ENCODE measurements around the gene MGLL.

The MGLL gene

DNA sequence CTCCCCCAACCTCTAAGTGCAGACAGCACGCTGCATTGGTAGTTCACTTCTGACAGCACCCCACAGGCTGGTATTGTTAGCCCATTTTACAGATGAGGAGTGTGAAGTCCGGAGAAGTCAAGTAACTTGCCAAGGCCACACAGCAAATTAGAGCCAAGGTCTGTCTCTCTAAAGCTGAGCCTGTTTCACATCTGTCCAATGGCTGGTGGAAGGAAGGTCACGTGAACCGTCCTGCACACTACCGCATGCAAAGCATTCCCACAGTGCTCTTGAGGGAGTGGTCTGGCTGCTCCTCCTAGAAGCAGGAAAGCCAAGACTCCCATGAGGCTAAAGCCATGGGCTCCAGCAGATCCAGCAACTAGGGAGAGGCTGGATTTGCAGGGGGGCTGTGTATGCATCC lies 50.0 kb downstream of the MGLL start:
- no peak for DNase-seq

DNA sequence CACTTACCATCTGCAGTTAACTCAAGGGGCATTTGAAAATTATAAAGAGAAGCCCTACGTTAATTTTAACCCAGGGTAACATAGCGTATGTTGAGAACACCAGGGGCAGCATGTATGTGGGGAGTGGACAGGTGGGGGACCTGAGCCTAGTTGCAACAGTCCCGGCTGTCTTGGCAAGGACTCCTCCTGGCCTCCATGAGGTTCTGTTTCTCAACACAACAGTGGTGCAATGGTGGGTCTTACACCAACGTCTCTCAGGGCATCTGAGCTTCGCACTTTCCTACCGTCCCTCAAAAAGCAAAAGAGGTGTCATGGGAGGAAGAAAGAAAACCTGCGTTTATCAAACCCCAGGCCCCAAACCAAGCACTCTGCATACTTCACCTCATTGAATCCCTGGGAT lies 50.6 kb downstream of the MGLL start:
- DNase-seq: no peak

DNA sequence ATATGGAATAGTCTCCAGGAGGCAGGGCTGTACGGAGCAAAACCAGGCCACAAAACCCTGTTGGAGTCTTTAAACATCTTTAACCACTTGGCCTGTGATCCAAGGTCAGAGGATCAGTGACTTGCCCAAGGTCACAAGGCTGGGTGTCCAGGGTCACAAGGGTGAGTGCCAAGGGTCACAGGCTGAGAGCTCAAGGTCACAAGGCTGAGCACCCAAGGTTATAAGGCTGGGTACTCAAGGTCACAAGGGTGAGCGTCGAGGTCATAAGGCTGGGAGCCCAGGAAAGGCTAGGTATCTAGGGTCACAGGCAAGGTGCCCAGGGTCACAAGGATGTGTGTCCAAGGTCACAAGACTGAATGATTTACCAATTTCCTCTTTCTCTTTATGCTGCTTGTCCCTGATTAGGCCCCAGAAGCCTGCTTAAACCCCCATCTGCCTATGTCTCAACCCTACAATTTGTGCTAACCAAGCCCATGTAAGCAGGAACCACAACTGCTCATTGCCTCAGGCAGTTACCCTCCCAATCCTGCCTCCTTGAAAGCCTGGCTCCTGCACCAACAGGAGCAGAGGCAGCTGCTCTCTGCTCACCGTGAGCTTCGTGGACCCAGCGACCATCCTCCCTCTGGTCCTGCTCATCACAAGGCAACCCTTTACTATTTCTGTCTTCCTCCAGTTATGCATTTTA lies 51.5 kb downstream of the MGLL start:
- no peak for DNase-seq

DNA sequence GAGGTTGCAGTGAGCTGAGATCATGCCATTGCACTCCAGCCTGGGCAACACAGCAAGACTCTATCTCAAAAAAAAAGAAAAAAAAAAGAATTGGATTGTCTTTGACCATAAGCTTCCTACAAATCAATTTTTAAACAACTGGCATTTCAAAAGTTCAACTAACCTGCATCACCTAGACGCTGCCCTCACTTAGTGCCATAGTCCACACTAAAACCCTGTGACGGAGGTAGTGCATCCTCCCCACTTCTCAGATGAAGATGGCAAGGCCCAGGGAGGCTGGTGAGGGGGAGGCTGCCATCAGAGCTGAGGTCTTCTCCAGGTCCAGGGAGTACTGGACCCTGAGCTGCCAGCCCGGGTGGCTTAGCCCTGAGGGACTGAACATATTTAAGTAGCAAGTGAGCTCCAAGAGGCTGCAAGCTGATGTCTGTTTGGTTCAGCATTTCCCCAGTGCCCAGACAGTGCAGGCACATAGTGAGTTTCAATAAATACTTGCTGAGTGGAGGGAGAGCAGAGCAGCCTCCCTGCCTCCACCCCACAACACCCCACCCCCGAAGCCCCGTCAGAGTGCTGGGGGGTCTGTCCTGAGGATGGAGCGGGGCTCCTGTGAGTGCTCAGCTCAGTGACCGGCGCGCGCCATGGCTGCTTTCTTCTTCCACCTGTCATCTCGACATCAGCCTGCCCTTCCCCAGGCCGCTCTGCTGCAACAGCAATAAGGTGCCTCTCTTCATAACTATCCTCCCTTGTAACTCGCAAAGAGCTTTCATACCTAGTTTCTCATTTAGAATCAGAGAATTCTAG lies 52.8 kb downstream of the MGLL start:
- DNase-seq: no peak

DNA sequence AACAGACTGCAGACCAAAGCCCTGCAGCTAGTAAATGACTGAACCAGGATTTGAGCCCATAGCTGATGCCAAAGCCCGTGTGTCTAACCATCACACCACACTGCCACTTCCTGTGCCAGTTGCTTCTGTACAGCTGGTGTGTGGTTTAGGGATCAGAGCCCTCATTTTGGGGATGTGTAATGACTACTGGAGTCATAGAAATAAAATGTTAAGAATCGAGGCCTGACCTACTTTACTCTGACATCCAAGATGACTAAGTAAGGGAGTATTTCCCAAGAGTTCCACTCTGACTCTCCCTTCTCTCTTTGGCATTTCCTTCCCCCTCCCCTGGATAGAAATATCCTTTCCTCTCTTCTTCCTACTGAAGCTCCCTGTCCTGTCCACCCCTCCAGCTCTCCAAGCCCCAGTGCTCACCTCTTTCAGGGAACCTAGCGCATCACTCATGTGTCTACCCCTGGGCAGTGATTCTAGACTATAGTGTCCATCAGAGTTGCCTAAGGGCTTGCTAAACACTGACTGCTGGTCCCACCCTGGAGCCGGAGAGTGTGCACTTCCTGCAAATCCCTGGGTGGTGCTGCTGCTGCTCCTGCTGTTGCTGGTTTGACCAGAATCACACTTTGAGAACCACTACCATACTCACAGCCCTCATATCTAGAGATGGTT lies 53.8 kb downstream of the MGLL start:
- no peak for DNase-seq

DNA sequence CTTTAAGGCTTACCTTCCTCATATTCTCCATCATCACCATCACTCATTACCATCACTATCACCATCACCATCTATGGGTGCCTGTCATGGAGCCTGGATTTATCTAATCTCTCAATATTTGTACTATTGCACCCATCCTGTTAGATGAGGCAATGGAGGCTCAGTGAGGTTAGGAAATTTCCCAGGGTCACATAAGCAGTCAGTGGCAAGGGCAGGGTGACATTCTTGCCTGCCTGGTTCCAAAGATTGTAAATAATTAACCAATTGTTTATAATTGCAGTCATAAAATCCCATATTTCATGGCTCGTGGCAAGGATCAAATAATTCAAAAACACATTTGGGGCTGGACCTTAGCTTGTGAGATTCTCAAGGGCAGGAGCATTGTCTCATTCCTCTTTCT lies 55.2 kb downstream of the MGLL start:
- no peak for DNase-seq

DNA sequence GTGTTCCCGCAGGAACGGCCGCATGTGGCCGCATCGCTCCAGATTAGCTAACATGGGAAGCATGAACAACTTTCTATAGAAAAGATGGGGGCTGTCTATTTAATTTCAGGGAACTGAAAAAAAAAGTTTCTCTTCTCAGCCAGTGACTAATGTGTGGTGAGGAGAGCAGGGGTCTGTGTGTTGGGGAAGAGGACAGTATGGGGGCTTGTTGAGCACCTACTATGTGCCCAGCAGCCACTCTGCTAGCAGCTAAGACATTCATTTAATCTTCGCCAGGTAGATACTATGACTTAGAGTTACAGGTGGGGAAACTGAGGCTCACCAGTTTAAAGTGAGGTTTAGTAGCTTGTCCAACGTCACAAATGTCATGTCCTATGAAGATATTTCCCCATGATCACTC lies 56.6 kb downstream of the MGLL start:
- no peak for DNase-seq

DNA sequence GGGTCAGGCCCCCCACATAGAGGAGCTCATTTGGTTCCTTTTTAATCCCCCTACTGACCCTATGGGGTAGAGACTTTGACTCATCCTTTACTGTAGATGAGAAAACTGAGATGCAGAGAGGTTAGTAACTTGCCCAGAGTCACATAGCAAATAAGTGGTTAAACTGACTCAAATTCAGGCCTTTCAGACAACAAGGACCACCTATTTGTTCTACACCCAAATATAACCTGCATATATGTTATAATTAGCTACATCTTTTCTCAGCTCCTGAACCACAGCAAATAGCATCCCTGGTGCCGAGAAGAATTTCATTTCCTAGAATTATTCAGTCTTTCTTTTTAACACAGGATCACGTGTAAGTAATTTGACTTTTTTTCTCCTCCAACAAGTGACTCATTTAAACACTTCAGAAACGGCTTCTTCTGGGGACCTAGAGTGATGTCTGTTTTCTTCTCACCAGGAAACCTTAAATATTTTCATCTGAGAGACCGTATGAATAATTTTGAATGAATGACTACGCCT lies 57.4 kb downstream of the MGLL start:
- no peak for DNase-seq

DNA sequence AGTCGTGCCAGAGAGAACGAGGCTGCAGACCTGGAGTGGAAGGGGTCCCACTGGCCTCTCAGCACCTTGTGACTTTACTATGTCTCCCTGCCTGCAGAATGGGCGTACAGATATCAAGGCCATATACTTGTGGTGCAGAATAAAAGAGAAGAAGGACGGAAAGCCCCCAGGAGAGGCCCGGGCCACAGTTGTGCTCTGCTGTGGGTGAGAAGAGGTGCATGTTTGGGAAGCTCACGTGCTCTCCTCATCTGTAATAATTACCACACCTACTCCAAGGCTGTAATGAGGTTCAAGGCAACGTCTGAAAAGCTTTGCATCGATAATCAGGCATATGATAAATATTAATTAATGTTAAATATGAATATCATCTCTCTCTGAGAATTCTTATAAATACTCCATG lies 58.0 kb downstream of the MGLL start:
- DNase-seq: no peak

DNA sequence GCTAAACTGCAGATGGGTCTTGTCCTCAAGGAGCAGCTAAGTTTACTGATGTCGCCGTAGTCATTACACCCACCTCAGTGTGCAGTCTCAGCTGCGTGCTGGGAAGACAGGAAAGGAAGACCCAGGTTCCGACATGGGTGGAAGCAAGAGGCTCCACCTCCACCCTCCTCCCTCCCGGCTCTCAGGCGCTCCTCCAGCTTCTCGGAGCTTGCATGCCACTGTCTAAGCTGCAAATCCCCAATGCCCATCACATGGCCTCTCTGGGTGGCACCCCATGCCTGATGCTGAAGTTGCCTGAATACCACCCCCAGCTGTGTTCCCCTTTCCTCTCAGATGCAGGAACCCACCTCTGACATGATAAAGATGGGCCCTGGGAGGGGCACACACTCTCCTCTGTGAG lies 58.5 kb downstream of the MGLL start:
- DNase-seq: no peak

DNA sequence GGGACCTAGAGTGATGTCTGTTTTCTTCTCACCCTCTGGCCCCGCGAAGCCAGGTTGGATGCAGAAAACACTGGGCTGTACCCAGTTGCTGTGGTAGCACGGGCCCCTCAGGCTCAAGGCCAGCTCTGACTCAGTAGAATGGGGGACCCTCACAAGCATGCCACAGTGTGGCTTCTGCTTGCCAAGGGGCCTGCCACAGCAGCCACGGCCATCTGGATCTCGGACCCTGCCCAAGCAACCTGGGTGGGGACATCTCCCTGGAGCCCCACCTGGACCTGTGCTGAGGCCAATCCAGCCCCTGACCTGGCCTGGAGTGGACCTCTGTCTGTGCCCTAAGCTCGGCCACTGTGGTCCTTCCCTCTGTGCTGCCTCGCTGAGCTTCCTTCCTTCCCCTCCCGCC lies 59.0 kb downstream of the MGLL start:
- no peak for DNase-seq

DNA sequence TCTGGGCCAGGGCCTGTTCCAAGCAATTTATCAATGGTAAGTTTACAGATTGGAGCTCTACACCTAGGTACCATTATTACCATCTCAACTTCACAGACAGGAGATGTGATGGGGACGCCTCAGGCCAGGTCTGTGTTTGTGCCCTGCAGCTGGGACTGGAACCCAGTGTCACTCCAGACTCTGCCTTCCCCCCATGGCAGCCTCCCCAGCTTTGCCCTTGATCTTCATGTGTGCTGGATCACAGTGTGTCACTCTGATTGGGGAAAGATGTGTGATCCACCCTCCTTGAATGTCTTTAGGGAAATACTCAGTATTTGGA lies 59.6 kb downstream of the MGLL start:
- DNase-seq: no peak

DNA sequence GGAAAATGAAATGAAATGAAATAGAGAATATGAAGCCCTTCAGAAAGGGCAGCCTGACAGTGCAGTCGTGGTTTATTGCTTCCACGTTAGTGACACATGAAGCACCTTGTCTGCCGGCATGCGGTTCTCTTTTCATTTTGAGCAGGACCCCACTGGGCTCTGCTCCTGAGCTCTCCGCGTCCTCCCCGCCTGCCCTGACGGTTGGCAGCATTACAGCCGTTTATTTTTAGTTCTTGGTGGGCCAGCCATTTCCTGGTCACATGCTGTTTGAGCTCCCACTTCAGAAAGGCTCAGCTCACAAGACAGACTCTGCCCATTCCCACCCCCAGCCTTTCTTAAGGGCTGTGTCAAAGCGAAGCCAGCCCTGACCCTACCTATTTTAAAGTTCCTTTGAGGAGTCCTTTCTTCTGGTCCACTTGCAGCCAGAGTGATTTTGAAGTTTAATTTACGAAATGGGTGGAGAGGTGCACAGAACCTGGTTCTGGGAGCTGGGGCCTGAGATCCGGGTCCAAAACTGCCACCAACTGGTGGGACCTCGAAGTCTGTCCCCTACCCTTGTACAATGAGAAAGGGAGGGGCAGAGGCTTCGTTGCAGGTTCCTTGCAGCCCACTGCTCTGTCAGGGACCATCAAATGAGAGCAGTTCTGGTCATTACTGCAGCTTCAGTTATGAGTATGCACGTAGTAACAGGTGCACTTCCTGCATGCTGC lies 60.1 kb downstream of the MGLL start:
- peak; percentile 50 for DNase-seq

DNA sequence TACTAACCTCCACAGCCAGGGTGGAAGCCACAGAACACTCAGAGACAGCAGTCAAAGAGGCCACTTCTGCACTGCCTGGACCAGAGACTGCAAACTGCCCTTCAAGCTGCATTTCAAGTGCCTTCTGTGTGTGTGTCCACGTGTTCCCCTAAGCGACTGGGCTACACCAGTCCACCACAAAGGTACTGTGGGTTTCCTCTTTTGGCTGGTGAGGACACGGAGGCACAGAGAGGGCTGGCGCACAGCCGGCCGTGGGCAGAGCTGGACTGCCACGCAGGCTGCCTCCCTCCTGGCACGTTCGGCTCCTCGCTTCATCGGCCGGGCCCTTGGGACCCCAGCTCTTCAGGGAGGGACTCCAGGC lies 60.9 kb downstream of the MGLL start:
- DNase-seq: peak; percentile 39

DNA sequence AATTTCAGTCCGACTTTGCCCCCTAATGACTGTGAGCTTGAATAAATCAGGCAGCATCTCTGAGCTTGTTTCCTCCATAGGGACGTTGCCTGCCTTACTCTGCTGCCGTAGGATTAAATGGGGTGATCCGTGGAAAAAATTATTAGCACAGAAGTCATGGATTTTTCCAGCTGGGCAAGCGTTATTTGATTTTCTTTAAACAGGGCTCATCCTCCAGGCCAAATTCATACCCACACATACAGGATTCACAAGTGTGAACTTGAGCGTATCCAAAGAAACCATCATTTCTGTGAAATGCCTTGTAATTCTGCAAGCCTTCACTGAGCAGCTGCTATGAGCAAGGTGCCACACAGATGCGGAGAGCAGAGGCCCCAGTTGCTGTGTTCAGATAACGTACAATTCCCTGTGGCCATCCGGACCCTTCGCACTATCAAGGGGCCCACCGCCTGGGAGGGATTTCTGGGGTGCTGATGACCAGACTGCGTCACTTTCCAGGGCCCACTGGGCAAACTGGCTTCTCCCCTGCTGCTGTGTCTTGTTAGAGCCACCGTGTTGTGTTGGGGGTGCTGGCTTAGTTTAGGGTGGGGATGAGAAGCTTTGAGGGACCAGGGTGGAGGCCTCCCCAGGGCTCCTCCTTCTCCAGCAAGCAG lies 61.4 kb downstream of the MGLL start:
- no peak for DNase-seq

DNA sequence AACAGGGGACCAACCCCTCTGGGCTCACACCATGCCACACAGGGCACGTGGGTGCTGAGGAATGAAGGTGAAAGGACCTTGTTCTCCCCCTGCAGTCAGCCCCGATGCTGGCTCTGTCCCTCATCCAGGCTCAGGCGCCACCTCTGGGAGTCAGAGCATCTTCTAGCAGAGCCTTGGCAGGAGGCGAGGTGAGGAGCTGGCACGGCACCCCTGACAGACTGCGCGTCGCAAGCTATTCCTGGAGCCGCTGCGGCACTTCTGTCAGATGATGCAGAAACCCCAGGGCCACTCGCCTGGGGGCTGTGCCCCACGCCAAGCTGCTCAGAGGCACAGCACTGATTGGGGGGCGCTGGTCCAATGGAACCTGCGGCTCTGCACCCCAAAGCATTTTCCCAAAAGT lies 62.0 kb downstream of the MGLL start:
- no peak for DNase-seq

DNA sequence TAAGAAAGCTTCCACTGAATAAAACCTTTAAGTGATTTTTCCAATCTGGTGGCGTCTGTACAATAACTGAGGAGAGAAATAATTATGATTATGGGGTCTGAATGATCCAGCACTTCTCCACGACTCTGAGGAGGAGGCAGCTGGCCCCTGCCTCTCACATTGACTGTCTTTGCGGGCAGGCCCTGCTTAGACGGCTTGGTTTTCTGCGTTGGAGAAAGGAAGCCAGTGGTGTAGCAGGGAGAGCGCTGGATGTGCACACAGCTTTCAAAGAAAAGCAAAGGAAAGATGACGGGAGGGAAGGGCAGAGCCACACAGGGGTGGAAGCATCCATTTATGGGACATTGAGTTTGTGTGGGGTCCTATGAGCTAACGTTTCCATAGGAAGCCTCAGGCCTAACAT lies 62.5 kb downstream of the MGLL start:
- no peak for DNase-seq

DNA sequence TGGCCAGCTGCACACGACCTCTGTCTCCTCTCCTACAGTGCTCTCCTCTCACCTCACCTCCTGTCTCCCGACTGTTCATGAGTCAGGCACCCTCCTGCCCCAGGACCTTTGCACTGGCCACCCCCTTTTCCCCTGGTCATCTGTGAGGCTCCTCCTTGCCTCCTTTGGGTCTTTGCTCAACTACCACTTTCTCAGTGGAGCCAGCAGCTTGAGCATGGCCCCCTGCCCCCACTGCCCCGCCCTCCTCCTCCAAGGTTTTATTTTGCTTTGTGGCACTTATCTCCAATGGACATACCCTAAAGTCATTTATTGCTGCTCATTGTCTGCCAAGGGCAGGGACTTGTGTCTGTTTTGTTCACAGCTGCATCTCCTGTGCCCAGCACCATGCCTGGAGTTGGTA lies 64.3 kb downstream of the MGLL start:
- no peak for DNase-seq

DNA sequence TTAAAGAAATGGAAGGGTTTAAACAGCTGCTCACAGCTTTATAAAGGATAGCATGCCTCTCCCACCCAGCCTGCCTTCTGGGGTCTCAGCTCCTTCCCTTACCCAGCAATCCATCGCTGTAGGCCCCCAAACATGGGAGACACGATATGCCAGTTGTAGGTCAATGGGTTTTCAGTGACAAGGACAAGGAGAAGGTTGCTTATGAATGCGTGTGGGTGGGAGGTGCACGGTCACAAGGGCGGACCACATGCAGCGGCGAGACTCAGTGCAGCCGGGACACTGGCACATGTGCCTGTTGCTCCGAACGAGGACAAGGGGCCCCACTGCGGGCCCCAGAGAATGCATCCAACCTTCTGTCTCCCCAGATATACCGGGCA lies 67.0 kb downstream of the MGLL start:
- no peak for DNase-seq

DNA sequence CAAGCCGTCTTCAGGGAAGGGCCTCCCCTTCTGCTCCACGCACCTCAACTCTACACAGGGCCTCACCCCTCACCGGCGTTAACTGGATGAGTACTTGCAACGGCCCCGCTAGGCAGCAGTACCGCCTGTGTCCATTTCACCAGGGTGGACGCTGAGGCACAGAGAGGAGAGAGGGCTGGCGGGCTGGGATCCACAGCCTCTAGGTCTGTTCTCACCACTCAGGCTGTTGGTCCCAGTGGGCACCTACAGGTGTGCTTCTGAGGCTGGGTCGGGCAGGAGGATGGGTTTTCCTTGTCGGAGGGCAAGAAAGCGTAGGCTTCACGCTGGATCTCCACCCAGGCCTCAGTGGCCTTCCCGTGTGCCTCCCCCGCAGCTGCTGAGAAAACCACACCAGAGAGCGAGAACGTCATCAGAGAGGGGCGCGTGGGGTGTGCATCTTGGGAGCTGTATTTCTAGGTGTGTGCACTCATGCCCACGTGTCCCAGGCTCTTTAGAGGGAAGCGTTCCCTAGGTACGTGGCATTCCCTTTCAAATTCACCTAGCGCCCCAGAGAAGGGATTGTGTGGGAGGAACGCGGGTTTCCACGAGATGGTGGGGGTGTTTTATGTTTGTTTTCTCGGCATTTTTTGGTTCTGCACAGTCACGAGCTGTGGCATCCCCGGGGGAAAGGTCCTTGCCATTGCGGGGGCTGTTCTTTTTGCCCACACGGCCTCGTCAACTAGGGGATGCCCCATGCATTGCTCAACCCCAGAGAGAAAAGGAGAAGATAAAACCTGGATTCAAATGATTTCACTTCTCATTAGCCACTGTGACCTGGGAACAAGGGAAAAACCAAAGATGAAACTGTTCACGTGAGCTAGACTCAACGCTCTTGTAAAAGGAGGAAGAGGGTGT lies 67.7 kb downstream of the MGLL start:
- no peak for DNase-seq

DNA sequence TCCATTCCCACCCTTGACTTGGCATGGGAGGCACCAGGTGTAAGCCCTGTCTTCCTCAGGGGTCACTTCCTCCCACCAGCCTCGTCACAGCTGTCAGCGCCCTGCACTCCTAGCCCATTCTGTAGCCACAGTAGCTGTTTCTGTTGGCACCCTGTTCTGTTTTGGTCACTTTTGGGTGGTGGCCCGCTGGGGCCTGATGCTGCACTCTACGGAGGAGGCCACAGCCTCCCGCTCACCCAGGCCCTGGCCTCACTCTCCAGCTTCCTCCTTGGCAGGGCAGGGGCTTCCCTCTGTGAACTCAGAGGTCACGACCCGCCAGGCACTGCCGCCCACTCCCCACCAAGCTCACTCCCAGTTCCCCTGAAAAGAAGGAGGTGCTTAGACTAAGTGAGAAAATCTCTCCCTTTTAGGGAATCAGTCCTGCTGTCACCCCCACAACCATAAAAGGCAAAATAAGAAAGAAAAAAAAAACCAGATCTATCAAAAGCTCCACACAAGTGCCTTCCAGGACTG lies 68.4 kb downstream of the MGLL start:
- DNase-seq: no peak

DNA sequence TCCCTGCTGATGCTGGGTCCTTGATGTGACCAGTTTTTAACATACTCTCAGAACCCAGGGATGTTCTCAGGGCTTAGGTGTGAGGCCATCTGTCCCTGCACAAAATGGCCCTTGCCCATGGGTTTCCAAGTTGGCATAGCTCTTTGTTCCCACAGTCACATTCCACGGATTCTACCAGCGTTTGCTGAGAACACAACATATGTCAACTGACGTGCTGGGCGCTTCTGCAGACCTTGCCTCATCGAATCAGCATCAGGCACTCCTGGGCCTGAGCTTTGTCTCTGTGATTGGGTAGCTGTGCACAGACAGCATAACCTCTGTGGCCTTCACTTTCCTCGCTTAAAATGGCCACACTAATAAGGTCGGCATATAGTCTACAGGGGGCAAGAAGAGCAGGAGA lies 69.0 kb downstream of the MGLL start:
- DNase-seq: no peak
